ENCODE data around the gene IVNS1ABP.
"Not testable (repeated sequence)": the region's sequence is repeated elsewhere in the genome, so short reads cannot be mapped to it uniquely, and the experiment has no call there.

IVNS1ABP gene

GRCh38 chr1:185291652-185292051 is 25.4 kb downstream of the IVNS1ABP start:
- no peak for DNase-seq

GRCh38 chr1:185291159-185291558 is 25.9 kb downstream of the IVNS1ABP start:
- DNase-seq = no peak

- DNase-seq = no peak
Measured at GRCh38 chr1:185289880-185290279, 27.2 kb downstream of the IVNS1ABP start.

GRCh38 chr1:185288435-185288834 is 28.6 kb downstream of the IVNS1ABP start:
- no peak for DNase-seq

- DNase-seq = no peak
Measured at GRCh38 chr1:185287451-185287850, 29.6 kb downstream of the IVNS1ABP start.

GRCh38 chr1:185284533-185285276 is 32.3 kb downstream of the IVNS1ABP start:
- DNase-seq = no peak

GRCh38 chr1:185284116-185284515 is 32.9 kb downstream of the IVNS1ABP start:
- no peak for DNase-seq

- no peak for DNase-seq
Measured at GRCh38 chr1:185281245-185281644, 35.8 kb downstream of the IVNS1ABP start.

- no peak for DNase-seq
Measured at GRCh38 chr1:185280589-185280988, 36.5 kb downstream of the IVNS1ABP start.

- no peak for DNase-seq
Measured at GRCh38 chr1:185279571-185279970, 37.5 kb downstream of the IVNS1ABP start.

GRCh38 chr1:185271921-185272320 is 45.1 kb downstream of the IVNS1ABP start:
- no peak for DNase-seq

- DNase-seq = no peak
Measured at GRCh38 chr1:185268352-185268751, 48.7 kb downstream of the IVNS1ABP start.

- DNase-seq = no peak
Measured at GRCh38 chr1:185267701-185268100, 49.3 kb downstream of the IVNS1ABP start.

GRCh38 chr1:185267301-185267700 is 49.7 kb downstream of the IVNS1ABP start:
- no peak for DNase-seq

GRCh38 chr1:185265314-185265713 is 51.7 kb downstream of the IVNS1ABP start:
- DNase-seq = no peak

- DNase-seq = no peak
Measured at GRCh38 chr1:185263780-185264179, 53.3 kb downstream of the IVNS1ABP start.

- DNase-seq = no peak
Measured at GRCh38 chr1:185263292-185263691, 53.8 kb downstream of the IVNS1ABP start.

- DNase-seq = no peak
Measured at GRCh38 chr1:185262151-185262550, 54.9 kb downstream of the IVNS1ABP start.

GRCh38 chr1:185260611-185261010 is 56.4 kb downstream of the IVNS1ABP start:
- DNase-seq = no peak

GRCh38 chr1:185258676-185259075 is 58.4 kb downstream of the IVNS1ABP start:
- no peak for DNase-seq

- no peak for DNase-seq
Measured at GRCh38 chr1:185257950-185258208, 59.2 kb downstream of the IVNS1ABP start.

- DNase-seq = not testable (repeated sequence)
Measured at GRCh38 chr1:185257116-185257949, 59.7 kb downstream of the IVNS1ABP start.

- DNase-seq = not testable (repeated sequence)
Measured at GRCh38 chr1:185255595-185255994, 61.4 kb downstream of the IVNS1ABP start.

- DNase-seq = not testable (repeated sequence)
Measured at GRCh38 chr1:185252404-185252803, 64.6 kb downstream of the IVNS1ABP start.

Data from NCI-H510A (cell line).